ENCODE results near the gene TTLL10.

The TTLL10 gene

DNA sequence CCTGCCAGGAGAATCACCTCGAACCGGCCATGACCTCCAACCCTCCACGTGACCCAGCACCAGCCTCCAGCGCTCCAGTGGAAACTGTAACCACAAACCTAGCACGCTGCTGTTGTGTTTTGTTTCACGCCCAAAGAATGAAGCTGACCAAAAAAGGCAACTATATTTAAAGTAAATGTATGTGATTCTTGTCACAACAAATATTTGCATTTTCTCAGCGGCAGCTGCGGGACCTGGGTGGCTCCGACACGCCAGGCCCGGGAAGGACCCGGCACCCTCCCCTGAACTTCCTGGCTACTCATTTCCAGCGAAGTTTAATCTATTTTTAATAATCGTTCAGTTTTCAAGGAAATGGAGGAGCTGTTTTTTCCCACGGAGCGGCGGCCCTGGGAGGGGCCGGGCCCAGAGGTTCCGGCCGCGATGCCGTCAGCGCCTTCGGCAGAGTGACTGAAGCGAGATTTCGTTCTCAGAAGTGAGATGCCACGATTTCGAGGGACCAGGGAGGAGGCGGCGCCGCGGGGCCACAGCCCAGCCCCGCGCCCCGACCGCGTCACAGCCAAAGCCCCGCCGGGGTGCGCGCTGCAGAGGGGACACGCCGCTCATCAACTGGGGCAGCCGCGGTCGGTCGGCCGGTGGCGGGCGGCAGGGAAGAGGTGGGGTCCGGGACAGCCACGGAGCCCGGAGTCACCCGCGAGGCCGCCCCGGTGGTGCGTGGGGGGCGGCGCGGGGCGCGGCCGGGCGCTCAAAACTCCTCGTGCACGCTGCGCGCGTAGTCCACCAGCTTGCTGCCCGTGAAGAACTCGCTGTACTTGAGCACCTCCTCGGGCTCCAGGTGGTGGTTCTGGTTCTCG lies 43.3 kb downstream of the TTLL10 start:
- TF ChIP-seq GATA3 (IDR thresholded peaks at IDR 0.05; ENCODE audit: low read depth, low read length): no peak
- no peak for TF ChIP-seq GATA2 (IDR thresholded peaks at IDR 0.05; ENCODE audit: low read depth, low read length)

DNA sequence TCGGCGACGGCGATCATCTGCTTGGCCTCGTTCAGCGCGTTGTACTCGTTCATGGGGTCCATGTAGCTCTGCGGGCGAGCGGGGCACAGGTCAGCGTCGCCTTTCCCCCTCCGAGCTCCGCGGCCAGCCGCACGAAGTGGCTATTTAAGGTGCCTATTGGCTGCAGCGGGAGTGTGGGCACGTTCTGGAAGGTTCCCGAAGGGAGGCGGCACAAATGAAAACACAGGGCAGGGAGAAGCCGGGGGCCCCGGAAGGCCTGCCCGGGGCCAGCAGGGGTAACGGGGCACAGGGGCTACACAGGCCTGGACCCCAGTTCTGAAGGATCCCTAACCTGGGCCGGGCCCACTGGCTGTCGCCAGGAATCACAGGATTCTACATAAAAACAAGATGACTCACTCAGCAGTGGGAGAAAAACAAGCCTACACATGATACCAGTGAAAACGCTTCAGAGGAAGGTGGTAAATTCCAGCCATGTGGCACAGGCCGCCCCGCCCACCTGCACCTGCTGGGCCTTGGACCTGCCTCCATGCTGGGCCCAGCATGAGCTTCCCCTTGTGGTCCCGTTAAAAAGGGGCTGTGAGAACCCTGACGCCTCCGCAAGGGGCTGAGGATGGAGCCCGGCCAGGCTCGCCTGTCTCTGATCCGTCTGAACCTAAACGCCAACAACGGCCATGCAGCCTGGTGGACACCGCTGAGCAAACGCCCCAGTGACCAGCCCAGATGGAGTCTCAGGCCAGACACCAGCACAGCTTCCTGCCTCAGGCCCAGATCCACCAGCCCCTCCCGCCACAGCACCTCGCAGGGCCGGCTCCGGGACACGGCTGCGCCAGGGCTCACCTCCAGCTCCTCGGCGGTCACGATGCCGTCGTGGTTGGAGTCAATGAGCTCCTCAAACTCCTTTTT lies 44.2 kb downstream of the TTLL10 start:
- TF ChIP-seq GATA3 (IDR thresholded peaks at IDR 0.05; ENCODE audit: low read depth, low read length) (no peak), GATA2 (IDR thresholded peaks at IDR 0.05; ENCODE audit: low read depth, low read length) (no peak)

DNA sequence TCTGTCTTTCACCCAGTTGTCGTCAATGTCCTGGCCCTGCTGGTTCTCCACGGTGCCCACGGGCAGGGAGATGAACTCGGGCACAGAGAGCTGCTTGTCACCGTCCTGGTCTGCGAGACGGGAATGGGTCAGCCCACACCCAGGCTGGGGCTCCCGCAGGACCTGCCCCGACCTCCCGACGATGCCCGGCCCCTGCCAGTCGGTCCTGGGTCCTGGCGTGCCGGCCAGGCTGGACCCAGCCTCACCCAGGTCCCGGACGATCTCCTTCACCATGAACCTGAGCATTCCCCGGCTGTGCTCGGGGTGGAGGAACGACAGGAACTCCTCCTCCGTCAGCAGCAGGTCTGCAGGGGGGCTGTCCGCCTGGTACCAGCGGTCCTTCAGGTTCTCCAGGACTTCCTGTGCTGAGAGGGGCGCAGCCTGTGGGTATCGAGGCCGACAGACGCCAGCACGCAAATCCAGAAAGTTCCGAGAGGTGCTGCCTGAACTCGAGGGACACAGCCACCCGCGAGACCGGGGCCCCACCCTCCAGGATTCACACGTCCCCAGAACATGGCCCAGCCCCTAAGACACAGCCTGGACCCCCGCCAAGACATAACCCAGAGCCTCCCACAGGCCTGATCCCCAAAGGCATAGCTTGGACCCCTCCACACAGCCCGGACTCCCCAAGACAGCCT lies 45.0 kb downstream of the TTLL10 start:
- no peak for TF ChIP-seq GATA2 (IDR thresholded peaks at IDR 0.05; ENCODE audit: low read depth, low read length)
- TF ChIP-seq GATA3 (IDR thresholded peaks at IDR 0.05; ENCODE audit: low read depth, low read length): no peak

DNA sequence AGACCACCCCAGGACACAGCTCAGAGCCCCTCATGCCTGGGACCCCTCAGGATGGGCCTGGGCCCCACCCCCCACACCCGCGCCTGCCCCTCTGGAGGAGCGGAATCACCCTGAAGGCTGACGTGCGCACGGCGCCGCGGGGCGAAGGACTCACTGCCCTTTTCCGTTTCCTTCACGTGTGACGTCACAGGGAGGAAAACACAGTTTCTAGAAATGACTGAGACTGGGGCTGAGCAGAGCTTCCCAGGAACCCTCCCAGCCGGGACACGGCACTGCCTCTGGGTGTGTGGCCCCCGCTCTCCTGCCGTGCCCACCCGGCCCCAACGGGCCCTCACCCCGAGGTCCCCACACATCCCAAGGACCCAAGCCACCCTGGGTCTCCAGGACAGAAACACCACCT lies 45.7 kb downstream of the TTLL10 start:
- TF ChIP-seq GATA2 (IDR thresholded peaks at IDR 0.05; ENCODE audit: low read depth, low read length) (no peak), GATA3 (IDR thresholded peaks at IDR 0.05; ENCODE audit: low read depth, low read length) (no peak)

DNA sequence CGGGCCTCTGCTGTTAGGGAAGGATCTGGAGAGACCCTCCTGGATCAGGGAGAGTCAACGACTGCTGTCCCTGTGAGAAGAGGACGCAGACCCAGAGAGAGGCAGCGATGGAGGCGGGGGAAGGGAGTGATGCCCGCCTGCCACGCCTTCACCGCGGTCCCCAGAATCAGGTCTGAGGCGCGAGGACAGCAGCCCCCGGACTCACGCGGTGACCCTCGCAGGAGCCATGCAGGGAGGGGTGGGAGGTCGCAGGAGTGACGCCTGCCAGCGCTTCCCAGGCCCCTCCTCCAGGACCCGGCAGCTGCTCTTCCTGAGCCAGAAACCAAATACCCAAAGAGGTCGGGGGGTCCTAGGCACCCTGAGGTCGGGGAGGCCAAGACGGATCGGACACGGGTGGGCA lies 46.5 kb downstream of the TTLL10 start:
- TF ChIP-seq GATA2 (IDR thresholded peaks at IDR 0.05; ENCODE audit: low read depth, low read length) (no peak), GATA3 (IDR thresholded peaks at IDR 0.05; ENCODE audit: low read depth, low read length) (no peak)

DNA sequence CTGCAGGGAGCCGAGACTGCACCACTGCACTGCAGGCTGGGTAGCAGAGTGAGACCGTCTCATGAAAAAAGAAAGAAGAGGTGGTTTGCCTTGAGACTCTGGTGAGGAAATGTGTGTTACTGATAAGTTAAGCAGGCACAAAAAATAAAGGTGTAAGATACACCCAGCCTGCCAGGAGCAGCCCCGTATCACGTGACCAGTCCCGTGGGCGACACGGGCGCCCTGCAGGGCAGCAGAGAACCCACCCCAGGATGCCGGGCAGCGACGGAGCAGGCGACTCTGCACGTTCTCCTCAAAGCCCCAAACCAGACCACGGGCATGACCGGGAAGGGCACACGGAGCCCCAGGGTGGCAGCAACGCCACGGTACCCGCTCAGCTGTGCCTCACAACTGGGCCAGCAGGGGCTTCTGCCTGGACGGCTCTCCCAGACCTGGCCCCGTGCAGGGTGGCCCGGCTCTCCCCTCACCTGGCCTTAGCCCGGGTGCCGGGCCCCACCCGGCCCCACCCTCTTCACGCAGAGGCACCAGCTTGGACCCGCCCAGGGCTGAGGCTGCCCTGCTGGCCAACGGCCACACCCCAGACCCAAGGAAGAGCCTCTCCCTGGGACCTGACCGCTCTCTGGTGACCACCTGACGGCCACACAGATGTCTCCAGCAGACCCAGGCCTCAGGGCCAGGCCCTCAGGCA lies 48.4 kb downstream of the TTLL10 start:
- TF ChIP-seq GATA2 (IDR thresholded peaks at IDR 0.05; ENCODE audit: low read depth, low read length) (no peak), GATA3 (IDR thresholded peaks at IDR 0.05; ENCODE audit: low read depth, low read length) (no peak)

DNA sequence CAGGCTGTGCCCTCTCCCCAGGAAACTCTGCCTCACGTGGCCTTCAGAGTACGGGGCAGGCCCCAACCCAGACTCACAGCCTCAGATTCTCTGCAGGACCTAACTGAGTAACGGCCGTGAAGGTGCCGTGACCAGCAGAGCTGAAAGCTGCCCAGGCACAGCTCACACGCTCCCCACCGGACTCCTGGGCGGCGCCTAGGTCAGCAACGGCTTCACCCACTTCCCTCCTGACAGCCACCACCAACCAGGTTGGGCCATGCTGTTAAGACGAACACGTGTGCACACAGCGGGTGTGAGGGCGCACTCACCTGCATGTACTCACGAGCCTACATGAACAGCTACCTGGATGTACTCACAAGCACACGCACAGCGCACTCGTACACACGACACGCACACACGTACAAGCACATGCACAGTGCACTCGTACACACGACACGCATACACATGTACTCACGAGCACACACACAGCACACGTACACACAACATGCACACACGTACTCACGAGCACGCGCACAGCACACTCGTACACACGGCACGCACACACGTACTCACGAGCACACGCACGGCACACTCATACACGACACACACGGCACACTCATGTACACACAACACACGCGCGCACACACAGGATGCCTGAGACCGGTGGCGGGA lies 49.0 kb downstream of the TTLL10 start:
- no peak for TF ChIP-seq GATA2 (IDR thresholded peaks at IDR 0.05; ENCODE audit: low read depth, low read length)
- no peak for TF ChIP-seq GATA3 (IDR thresholded peaks at IDR 0.05; ENCODE audit: low read depth, low read length)

DNA sequence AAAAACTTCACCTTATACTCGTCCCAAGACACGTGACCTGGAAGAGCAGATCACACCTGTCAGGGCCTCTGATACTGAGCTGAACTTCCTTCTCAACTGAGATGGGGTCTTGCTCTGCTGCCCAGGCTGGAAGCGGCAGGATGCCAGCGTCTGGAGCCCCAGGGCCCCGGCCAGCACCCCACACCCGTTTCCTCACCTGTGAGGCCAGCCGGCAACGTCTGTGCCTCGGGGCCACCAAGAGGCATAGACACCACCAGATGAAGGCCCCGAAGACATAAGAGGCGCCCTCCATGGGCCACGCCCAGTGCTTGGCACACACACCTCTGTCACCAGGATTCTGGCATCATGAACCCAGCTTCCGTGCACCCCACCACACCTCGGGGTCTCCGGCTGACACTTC lies 49.6 kb downstream of the TTLL10 start:
- TF ChIP-seq GATA2 (IDR thresholded peaks at IDR 0.05; ENCODE audit: low read depth, low read length): no peak
- TF ChIP-seq GATA3 (IDR thresholded peaks at IDR 0.05; ENCODE audit: low read depth, low read length): no peak

DNA sequence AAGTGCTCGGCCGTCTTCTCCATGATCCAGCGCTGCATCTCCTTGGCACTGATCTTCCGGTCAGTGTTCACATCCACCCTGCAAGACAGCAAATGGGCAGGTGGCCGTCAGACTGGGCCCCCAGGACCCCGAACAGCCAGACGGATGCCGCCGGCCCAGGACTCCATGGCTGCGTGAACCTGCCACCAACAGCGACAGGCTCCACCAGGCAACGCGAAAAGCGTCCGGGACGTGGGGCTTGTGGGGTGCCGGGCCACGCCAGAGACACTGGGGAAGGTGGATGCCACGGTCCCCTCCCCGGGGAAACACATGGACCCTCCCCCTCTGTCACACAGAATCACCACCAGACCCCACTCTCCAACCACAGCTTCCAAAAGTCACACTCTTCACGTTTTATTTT lies 50.2 kb downstream of the TTLL10 start:
- TF ChIP-seq GATA2 (IDR thresholded peaks at IDR 0.05; ENCODE audit: low read depth, low read length): no peak
- TF ChIP-seq GATA3 (IDR thresholded peaks at IDR 0.05; ENCODE audit: low read depth, low read length): no peak

DNA sequence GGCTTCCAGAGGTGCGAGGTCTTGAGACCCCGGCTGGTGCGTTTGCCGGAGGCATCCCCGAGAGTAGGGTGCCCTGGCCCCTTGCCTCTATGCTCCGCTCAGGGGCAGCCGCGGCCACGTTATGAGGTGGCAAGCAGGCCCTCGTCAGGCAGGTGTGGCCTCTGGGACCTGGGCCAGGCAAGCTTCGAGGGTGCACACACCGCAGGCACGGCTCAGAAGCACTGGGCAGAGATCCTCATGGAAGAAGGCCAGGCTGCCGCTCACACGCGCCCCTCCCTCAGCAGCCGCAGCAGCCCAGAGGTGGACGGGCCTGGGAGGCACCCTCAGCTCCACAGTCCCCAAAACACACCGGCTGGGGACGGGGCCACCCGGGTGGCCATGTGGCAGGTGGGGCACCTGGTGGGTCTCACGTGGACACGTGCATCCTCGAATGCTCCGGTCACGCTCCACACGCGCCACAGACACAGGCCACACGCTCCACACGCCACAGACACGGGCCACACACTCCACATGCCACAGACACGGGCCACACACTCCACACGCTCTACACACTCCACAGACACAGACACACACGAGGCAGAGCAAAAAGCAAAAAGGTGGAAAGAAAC lies 51.7 kb downstream of the TTLL10 start:
- no peak for TF ChIP-seq GATA3 (IDR thresholded peaks at IDR 0.05; ENCODE audit: low read depth, low read length)
- TF ChIP-seq GATA2 (IDR thresholded peaks at IDR 0.05; ENCODE audit: low read depth, low read length): no peak

DNA sequence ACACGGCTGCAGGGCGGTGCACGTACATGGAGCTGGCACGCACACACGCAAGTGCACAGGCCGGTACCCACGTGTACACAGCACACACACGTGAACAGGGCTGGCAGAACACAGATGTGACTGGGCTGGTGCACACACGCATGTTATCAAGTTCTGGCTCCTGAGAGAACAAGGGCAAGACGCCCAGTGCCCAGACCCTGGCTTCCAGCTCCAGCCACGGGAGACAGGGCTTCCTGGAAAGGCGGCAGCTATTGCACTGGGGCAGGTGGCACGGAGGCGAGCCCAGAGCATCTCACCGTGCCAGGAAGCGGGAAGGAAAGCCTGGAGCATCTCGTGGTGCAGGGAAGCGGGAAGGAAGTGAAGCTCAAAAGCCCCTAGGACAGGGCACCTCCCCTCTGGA lies 52.2 kb downstream of the TTLL10 start:
- TF ChIP-seq GATA3 (IDR thresholded peaks at IDR 0.05; ENCODE audit: low read depth, low read length) (no peak), GATA2 (IDR thresholded peaks at IDR 0.05; ENCODE audit: low read depth, low read length) (no peak)

DNA sequence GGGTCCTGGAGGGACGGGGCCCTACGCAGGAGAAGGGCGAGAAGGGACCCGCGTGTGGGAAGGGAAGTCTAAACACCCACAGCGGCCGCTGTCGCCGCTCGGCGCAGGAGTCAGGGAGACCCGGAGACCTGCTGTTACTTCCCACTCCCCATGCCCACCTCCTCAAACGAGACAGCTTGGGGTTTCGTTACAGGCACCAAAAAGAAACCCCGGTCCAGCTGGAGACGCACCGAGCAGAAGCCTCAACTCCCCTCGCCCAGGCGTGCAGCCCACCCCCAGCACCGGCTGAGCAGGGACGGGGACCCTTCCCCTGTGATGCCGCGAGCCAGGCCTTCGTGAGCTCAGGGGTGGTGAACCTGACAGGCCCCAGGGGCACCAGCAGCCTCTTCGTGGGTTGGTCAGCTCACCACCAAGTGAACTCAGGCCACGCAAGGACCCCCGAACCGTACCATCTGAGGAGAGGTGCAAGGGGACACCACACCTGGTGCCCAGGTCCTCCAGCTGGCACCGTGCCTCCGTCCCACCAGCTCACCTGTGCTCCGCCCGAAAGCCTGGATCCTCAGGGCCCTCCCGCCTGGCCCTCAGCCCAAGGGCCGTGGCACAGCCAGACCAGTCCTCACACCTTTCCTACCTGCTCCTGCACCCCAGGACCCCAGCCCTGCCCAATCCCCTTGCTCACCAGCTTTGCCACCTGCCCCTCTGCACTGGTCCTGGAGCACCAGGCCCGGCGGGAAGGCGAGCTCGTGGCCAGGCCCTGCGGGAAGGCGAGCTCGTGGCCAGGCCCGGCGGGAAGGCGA lies 53.1 kb downstream of the TTLL10 start:
- no peak for TF ChIP-seq GATA2 (IDR thresholded peaks at IDR 0.05; ENCODE audit: low read depth, low read length)
- TF ChIP-seq GATA3 (IDR thresholded peaks at IDR 0.05; ENCODE audit: low read depth, low read length): no peak

Measured in SH-SY5Y (cell line).